Fibroblast of pulmonary artery (primary cell): ENCODE measurements around the gene EHMT1.

Experiments used
- DNase-seq: peaks from one replicate; pipeline ENCODE4 v3.0.0-alpha.2; 2010; ENCODE audit warnings: low read depth
- H3K4me3 ChIP-seq: replicated peaks from 2 replicates; pipeline ENCODE4 v1.5.1; 2011; ENCODE audit warnings: low read depth, mild to moderate bottlenecking, control low read depth, low read length, moderate library complexity
- CTCF ChIP-seq: IDR thresholded peaks from 2 replicates; pipeline ENCODE4 v1.5.1; 2011; ENCODE audit warnings: mild to moderate bottlenecking, control low read depth, low read length, inconsistent platforms; ENCODE audit errors: missing control alignments

The EHMT1 gene

GRCh38 chr9:137784046-137784445 is 165.2 kb downstream of the EHMT1 start:
- no peak for DNase-seq
- H3K4me3 ChIP-seq, result no peak overlapping the region
- no peak for TF ChIP-seq CTCF

- no peak for TF ChIP-seq CTCF
- H3K4me3 ChIP-seq, result no peak overlapping the region
- no peak for DNase-seq
Observed at GRCh38 chr9:137784641-137785513, 166.1 kb downstream of the EHMT1 start.

- H3K4me3 ChIP-seq, result no peak overlapping the region
- no peak for DNase-seq
- no peak for TF ChIP-seq CTCF
Observed at GRCh38 chr9:137785704-137786161, 166.9 kb downstream of the EHMT1 start.

GRCh38 chr9:137786511-137786920 is 167.7 kb downstream of the EHMT1 start:
- no peak overlapping the region for H3K4me3 ChIP-seq
- DNase-seq, result no peak
- no peak for TF ChIP-seq CTCF

- TF ChIP-seq CTCF, result no peak
- no peak for DNase-seq
- H3K4me3 ChIP-seq, result no peak overlapping the region
Observed at GRCh38 chr9:137787381-137787780, 168.6 kb downstream of the EHMT1 start.

GRCh38 chr9:137787786-137788505 is 169.1 kb downstream of the EHMT1 start:
- no peak overlapping the region for H3K4me3 ChIP-seq
- TF ChIP-seq CTCF, result no peak
- no peak for DNase-seq
